Measurements from ENCODE around the gene PTCH2.
"Not testable (repeated sequence)": the region's sequence is repeated elsewhere in the genome, so short reads cannot be mapped to it uniquely, and the experiment has no call there.

PTCH2 gene

DNA sequence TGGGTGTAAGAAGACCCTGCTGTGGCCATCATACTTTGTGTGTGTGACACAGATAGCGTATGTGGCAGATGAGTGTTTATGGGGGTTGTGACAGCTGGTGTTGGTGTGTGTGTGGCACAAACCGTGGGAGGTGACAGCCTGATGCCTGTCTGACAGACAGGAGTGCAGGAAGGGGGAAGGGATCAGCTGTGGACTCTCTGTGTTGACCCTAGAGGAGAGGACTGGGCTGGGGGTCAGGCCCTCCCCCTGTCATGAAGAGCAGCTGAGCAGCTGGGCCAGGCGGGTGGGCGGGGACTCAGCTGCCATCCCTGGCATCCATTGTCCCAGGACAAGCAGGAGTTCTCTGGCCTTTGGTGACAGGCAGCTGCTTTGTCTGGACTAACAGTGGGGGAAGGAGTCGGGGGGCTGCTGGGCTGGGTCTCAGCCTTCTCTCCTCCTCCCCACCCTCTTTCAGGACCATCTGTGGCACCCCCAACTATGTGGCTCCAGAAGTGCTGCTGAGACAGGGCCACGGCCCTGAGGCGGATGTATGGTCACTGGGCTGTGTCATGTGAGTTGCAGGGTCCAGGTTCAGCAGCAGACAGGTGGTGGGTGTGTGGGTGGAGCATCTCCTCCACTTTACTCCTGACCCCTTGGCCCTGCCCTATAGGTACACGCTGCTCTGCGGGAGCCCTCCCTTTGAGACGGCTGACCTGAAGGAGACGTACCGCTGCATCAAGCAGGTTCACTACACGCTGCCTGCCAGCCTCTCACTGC lies 40.6 kb downstream of the PTCH2 start:
- DNase-seq (ENCODE audit: low spot score) = no peak

DNA sequence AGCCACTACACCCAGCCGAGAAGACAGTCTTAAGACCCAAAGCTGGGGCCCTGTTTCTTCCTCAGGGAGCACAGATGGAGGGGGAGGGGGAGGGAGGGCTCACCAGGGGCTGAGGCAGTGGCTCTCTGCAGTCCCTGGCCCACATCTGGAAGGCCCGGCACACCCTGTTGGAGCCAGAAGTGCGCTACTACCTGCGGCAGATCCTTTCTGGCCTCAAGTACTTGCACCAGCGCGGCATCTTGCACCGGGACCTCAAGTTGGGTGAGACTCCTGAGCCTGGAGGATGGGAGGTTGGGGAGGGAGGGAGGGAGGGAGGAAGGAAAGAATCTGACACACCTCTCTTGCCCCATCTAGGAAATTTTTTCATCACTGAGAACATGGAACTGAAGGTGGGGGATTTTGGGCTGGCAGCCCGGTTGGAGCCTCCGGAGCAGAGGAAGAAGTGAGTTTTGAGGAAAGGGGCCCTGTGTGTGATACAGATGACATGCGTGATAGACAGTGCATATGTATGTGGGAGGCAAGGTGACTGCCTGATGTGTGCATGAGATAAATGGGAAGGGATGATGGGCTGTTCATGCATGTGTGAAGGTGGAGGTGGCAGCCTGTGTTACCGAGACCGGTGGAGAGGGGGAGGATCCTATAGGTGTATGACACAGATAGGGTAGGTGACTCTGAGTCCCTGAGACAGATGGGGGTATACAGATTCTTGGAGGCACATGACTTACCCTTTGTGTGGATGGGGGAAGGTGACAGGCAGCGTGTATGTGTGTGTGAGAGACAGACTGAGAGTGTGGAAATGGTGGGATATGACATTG lies 41.4 kb downstream of the PTCH2 start:
- no peak for DNase-seq (ENCODE audit: low spot score)

DNA sequence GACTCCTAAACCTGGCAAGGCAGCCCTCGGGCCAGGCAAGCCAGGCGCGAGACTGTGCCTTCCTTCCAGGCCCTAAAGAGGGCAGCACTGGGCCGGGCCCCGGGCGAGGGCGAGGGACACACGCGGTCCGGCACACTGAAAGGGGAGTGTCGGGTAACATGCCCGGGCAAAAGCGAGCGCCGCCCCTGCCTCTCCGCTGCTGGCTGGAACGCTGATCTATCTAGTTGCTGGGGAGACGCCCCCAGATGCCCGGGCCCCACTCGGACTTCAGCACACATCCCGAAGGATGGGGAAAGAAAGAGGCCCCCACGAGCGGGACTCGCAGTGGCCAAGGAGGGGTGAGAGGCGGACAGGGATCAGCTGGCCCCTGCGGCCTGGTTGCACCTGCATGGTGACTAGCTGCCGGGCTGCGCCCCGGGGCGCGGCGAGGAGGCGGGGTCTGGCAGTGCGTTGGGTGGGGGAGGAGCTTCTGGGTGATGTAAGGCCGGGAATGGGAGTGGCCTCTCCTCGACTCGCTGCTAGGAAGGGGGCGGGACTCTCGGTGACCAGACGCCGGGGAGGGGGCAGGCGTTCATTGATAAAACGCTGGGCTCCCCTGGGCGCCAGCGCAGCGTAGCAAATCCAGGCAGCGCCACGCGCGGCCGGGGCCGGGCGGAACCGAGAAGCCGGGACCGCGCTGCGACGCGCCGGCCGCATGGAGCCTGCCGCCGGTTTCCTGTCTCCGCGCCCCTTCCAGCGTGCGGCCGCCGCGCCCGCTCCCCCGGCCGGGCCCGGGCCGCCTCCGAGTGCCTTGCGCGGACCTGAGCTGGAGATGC lies 43.1 kb downstream of the PTCH2 start, which contains the start of gene PLK3:
TSS of gene PLK3 (plus strand) at position 608 of the 815 bp plus-strand sequence. CDS start at position 695, 87 bp downstream.
- peak; percentile 99 for DNase-seq (ENCODE audit: low spot score)

DNA sequence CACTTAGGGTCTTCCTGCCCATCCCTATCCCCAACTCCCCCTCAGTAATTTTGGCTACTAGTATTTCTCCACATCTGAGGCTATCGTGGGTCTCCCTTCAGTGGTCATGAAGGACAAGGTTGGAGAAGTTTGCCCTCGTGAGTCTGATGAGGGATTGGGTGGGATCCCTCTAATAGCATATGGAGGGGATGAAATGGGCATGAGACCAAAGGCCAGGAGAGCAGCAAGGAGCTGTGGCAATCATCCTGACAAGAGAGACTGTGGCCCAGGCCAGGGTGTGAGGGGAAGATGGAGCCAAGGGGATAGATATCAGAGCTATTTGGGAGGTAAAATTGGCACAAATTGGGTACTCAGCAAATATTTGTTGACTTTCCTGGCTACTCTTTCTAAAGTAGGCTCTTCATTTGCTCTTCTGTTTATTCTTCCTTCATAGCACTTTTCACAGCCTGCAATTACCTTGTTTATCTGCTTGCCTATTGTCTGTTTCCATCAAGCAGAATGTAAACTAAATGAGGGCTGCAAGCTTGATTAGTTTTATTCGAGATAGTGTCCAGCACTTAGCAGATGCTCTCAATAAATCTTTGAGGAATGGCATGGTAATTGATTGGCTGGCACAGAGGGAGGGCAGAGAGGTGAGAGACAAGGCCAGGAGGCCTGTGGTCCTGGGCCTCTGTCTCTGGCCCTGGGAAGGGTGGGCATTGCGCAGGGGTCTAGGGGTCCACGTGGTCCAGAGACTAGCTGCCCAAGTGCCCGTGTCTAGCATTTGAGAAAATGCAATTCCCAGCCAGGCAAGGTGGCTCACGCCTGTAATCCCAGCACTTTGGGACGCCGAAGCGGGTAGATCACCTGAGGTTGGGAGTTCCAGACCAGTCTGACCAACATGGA lies 44.3 kb downstream of the PTCH2 start:
- no peak for DNase-seq (ENCODE audit: low spot score)

DNA sequence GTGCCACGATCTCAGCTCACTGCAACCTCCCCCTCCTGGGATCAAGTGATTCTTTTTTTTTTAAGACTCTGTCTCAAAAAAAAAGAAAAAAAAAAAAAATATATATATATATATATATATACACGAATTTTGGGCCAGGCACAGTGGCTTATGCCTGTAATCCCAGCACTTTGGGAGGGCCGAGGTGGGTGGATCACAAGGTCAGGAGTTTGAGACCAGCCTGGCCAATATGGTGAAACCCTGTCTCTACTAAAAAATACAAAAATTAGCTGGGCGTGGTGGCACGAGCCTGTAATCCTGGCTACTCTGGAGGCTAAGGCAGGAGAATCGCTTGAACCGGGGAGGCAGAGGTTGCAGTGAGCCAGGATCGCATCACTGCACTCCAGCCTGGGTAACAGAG lies 45.2 kb downstream of the PTCH2 start:
- DNase-seq (ENCODE audit: low spot score) = not testable (repeated sequence)

DNA sequence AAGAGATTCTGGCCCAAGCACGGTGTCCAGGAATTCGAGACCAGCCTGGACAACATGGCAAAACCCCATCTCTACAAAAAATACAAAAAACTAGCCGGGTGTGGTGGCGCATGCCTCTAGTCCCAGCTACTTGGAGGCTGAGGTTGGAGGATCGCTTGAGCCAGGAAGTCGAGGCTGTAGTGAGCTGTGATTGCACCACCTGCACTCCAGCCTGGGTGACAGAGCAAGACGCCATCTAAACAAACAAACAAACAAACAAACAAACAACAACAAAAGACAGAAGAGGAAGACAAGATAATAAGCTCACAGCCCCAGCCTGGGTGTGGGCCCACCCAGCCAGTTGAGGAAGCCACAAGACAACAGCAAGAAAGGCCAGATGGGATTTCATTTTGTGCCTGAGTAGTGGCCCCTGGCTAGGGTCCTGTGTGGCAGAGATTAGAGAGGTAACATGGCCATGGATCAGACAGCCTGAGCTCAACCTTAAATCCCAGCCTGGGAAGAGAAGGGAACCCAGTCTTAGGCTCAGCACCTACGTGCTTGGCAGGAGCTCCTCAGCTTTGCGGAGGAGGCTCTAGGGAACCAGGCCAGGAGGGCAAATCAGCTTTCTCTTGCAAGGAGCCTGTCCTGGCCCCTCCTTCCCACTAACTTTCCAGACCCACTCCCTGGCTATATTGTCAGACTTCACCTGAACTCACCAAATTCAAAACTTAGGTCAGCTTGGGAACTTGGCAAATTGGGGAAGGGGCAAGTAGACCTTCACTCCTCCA lies 50.1 kb downstream of the PTCH2 start:
- no peak for DNase-seq (ENCODE audit: low spot score)

DNA sequence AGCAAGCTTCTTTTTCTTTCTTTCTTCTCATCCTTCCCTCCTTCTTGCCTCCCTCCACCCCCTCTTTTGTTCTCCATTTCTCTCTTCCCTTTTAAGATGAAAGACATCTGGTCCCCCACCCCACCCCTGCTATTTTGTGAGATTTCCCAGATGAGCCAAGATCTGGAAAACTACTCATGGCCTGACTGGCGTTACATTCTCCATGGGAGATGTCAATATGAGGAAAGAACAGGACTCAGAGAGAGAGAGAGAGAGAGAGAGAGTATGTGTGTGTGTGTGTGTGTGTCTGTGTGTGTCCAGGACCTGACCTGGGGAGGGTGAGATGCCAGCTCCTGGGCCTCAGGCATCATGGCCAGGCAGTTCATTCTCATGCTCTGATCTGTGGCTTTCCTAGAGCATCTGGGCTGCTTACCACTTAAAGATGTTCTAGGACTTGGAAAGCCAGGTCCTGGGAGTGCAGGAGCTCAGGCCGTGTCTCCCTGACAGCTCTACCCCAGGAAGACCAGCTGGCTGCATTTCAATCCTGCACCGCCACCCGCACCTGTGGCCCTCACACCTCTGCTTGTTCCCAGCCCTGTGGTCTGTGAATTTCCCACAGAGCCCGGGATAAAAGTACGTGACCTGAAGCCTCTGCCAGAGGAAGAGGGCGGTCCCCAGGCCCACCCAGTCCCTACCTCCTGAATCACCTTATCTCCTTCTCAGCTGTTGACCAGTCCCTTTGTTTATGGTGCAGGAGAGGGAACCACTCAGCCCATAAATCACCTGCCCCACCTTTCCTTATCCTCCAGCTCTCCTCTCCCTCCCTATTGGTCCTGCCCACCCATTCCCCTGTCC lies 51.9 kb downstream of the PTCH2 start:
- DNase-seq (ENCODE audit: low spot score) = no peak

DNA sequence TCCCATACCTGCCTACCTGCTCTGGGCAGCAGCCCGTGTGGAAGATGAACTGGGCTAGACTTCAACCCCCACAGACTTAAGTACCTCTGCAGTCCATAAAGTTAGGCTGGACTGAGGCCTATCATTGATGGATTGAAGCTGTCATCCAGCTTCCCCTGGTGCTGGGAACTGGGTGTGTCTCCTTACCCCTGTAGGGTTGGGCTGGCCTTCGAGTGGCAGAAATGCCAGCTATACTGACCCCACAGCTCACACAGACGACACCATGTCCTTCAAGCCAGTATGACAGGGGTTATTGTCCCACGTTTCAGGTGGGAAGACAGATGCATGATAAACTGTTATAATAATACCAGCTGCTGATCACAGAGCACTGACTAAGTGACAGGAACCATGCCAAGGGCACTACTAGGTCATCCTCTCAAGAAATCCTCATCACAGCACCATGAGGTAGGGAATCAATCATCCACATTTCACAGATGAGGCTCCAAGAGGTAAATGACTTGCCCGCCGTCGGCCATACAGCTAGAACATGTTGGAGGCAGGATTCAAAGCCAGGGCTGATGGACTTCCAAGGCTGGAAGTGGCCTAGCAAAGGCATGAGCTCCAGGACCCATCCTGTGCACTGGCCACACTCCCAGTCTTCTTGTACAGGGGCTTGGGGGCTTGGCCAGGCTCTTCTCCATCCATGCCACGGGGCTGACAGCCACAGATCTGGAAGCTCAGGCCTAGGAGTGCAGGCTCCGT lies 54.8 kb downstream of the PTCH2 start, which contains the start of gene BEST4:
TSS of gene BEST4 (minus strand) at position 51 of the 741 bp plus-strand sequence. CDS start 465 bp downstream, outside the sequence.
- DNase-seq (ENCODE audit: low spot score) = no peak

DNA sequence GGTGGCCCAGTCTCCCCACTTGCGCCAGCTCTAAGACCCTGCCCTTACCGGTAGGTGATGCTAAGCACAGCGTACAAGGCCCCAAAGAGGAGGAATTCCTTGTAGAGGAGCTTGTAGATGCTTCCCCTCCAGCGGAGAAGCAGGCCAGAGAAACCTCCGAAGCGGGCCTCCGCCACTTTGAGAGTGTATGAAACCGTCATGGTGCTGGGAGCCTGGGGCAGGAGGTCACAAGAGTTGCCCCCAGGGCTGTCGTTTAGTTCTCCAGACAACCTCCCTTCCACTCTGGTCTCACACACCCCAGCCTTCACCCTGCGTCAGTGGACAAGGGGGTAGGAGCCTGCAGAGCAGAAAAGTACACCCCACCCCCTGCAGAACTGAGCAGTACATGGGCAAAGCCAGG lies 55.5 kb downstream of the PTCH2 start:
- no peak for DNase-seq (ENCODE audit: low spot score)

DNA sequence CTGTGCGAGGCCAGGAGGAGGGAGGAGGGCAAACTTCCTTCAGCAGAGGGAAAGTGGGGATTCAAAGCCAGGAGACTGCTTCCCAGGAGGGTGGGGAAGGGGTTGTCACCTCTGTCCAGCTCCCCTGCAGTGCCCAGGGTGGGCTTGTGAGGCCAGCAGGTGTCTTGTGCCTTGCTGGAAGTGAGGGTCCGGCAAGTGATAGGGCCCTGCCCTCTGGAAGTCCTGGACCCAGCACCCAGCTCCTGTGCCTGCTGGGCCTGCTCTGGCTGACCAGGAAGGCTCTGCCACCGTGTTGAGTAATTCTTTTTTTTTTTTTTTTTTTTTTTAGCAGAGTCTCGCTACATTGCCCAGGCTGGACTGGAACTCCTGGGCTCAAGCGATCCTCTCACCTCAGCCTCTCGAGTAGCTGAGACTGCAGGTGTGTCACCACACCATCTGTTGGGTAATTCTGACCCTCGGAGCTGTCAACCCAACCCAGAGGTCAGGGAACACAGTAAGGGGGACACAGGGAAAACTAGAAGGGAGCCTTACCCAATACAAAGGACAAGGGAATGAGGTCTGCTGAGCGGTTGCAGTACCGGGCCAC lies 56.1 kb downstream of the PTCH2 start:
- DNase-seq (ENCODE audit: low spot score) = no peak

DNA sequence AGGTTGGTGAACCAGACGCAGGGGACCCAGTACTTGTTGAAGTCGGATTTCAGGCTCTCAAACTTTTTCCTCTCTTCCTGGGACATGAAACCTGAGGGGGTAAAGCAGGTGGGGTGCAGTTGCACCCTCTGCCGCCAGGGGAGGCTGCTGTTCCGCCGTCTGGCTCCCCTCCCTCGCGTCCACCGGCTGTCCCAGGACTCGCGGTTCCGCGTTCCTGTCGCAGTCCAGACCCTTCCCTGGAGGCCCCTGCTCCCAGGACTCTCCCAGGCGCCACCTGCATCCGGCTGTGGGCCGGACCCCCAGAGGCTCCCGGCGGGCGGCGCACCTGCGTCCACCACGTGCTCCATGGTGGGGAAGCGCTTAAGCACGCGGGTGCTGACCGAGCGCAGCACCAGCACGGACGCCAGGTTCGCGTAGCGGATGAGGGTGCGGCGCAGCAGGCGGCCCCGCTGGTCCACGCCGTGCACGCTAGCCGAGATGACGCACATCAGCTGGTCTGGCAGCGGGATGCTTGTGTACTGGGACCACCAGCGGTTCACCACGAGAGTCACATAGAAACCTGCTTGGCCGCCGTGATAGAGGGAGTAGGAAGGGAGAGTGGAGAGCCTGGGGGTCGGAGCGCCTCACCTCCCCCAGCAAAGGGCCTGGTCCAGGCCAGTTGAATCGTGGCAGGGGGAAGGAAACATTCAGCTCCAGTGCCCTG lies 56.8 kb downstream of the PTCH2 start:
- peak; percentile 82 for DNase-seq (ENCODE audit: low spot score)

DNA sequence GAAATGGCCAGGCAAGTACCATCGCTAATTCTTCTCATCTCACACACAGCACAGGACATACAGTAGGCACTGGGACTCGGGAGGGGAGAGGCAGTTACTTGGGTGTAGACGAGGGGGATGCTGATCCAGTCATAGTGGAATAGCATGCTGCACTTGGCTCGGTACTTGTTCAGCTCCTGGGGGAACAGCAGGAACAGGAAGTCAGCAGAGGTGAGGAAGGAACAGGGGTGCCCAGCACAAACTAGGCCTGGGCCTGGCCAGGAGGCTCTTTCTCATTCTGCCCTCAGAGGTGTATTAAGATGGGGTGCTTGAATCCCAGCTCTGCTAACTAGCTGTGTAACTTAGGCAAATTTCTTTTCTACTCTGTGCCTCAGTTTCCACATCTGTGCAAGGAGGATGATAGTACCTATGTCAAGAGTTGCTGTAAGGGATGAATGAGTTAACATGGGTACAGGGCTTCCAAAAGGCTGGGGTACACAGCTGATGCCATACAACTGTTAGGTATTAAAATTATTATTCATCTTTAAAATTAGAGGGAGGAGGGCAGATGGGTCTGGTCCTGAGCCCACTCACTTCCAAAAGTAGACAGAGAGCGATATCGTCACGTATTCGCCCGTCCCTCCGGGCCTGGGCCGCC lies 57.4 kb downstream of the PTCH2 start:
- no peak for DNase-seq (ENCODE audit: low spot score)

DNA sequence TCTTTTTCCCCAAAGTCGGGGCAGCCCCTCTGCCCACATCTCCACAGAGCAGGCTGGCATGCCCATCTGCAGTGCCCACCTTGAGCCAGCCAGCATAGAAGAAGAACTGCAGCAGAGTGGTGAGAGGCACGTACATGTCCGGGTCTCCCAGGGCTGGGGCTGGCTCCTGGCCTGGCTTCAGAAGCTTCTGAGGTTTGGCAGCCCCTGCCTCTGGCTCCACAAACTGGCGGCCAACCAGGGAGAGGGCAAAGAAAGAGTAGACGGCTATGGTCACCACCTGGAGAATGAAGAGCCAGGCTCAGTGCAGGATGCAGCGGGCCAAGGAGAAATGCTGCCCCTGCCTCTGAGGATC lies 58.0 kb downstream of the PTCH2 start:
- DNase-seq (ENCODE audit: low spot score) = no peak

DNA sequence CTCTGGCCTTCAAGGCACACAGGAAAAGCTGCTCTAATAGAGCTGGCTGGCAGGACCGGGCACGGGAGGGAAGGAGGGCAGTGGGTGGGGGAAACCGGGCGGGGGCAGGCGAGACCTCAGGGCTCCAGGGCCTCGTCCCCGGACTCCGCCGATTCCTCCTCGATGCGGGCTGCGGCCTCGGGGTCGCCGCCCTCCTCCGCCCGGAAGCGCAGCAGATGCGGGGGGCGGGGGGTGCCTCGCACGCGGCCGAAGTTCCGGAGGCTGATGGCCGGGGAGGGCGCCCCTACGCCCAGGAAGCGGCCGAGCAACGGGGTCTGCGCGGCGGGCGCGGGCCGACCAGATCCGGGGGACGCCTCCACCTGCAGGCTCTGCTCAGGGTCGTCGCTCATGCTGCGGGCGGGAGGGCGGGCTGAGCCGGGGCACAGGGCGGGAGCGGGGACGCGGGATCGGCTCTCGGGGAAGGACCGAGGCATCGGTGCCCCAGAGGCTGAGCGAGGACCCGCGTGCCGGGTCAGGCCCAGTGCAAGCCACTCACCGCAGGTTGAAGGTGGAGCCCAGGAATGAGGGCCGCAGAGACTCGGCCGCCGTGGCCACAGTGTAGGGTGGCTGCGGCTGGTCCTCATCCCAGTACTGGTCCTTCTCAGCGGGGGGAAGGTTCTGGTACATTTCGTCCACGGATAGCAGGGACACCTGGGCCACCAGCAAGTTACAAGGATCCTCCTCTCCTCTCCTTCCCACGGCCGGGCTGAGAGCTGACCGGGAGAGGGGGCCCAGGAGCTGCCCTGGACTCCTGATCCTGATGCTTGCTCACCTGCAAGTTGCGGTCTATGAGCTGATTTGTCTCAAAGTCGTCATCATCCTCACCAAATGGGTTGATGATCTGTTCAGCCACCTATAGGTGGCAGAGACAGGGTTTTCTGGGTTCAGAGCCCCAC lies 58.7 kb downstream of the PTCH2 start:
- no peak for DNase-seq (ENCODE audit: low spot score)

DNA sequence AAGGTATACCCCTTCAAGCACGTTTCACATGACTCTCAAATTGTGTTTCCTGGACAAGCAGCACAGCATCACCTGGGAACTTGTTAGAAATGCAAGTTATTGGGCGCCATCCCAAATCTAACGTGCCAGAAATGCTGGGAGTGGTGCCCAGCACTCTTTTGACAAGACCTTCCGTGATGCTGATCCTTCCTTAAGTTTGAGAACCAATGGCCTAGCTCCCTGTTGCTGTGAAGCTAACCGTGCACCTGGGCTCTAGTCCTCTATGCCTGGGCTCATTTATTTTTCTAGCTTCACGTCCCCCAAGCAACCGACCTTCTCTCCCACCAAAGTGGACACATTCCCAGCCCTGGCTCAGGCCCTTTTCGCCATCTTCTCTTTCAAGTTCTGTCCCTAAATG lies 59.4 kb downstream of the PTCH2 start:
- DNase-seq (ENCODE audit: low spot score) = no peak

DNA sequence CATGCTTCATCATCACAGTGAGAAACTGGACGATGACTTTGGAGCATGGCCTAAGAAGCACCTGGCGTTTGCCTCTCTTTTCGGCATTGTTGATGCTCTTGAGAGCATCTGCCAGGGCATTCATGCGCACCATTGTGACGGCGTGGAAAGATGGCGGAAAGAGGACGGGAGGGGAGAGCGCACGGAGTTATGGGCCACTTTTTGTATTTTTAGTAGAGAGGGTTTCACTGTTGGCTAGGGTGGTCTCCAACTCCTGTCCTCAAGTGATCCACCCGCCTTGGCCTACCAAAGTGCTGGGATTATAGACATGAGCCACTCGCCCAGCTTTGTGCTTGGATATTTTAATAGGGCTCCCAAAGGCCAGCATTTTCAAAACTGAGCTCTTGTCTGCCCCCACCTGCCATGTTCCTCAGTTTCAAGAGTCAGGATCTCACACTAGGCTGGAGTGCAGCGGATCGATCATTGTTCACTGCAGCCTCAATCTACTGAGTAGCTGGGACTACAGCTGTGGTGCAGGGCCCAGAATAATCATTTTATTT lies 62.4 kb downstream of the PTCH2 start:
- DNase-seq (ENCODE audit: low spot score) = no peak
